HG02981 (cell line): ENCODE data around the gene GLIS1.

ENCODE experiments used
- ATAC-seq: cut with Tn5 transposase; IDR thresholded peaks from one replicate; pipeline ENCODE4 v1.9.1; 2021; ENCODE audit warnings: mild to moderate bottlenecking, moderate library complexity; ENCODE audit not compliant: unreplicated experiment

Gene GLIS1

DNA sequence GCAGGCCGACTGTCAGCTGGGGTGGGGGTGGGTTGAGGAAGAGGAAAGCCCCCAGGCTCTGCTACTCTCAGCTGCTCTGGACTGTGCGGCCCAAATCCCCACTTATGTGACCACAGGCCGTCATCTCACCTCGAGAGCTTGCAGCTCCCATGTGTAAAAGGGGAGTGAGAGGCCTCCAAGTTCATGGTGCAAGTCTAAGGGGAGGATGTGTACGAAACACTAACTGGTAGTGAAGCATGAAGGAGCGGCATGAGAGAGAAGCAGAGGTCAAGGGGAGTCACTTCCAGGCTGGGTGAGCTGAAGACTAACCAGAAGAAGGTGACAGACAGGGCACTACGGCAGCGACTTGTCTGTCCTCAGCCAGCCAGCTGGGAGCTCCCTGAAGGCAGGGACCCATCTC lies 43.8 kb downstream of the GLIS1 start:
- no peak for ATAC-seq

DNA sequence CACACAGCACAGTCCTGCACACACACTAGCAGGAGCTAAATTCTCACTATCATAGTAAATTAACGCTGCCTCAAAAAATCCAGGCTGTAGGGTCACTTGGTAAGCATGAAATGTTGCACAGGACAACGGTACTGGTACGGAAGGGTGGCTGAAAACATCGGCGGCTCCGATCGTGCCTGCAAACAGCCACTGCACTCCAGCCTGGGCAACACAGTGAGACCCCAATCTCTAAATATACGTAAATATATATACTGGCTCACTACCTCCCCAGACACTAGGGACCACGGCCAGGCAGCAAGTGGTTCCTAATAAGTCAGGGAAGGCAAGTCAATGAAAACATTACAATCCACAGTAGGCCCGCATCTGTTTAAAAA lies 44.3 kb downstream of the GLIS1 start:
- no peak for ATAC-seq

- no peak for ATAC-seq
Measured at GRCh38 chr1:53693773-53694717, 44.9 kb downstream of the GLIS1 start.

GRCh38 chr1:53693339-53693738 lies 45.6 kb downstream of the GLIS1 start:
- ATAC-seq: no peak

DNA sequence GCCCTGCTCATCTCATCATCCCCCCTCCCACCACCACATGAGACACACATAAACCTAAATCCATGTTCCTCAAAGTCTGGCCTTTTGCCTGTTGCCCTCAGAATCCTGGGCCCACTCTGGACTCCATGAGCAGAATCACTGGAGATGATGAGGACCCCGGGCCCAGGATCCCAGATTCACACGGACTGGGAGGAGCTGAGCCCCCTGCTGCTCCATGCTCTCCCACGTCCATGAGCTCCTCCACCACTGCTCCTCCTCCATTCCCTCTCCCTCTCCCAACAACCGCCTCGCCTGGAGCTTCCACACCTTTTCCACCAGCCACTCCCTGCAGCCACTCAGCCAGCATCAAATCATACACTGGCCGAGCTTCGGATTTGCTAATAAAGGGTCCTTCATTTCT lies 47.6 kb downstream of the GLIS1 start:
- ATAC-seq: no peak

GRCh38 chr1:53690411-53690810 lies 48.6 kb downstream of the GLIS1 start:
- no peak for ATAC-seq

- ATAC-seq: no peak
Measured at GRCh38 chr1:53689736-53690326, 49.1 kb downstream of the GLIS1 start.

- ATAC-seq: no peak
Measured at GRCh38 chr1:53689223-53689622, 49.7 kb downstream of the GLIS1 start.

GRCh38 chr1:53688381-53689102 lies 50.4 kb downstream of the GLIS1 start:
- no peak for ATAC-seq

- ATAC-seq: no peak
Measured at GRCh38 chr1:53687901-53688300, 51.1 kb downstream of the GLIS1 start.

DNA sequence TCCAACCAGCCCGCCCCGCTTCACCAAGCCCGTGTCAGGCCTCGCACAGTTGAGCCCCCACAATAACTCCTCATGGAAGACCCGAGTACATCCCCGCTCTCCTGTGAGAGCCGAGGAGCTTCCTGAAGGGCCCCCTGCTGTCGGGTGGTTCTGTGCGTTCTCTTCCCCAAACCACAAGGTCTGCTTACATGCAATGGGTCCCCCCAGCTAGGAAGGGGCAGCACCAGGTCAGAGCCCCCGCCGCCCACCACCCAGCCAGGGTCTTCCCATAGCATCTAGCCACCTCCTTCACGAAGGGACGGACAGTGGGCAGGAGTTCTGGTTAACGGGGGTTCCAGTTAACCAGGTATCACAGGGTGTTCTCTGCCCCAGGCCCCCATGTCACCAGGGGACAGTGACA lies 51.5 kb downstream of the GLIS1 start:
- no peak for ATAC-seq

- ATAC-seq: no peak
Measured at GRCh38 chr1:53686965-53687267, 52.0 kb downstream of the GLIS1 start.

DNA sequence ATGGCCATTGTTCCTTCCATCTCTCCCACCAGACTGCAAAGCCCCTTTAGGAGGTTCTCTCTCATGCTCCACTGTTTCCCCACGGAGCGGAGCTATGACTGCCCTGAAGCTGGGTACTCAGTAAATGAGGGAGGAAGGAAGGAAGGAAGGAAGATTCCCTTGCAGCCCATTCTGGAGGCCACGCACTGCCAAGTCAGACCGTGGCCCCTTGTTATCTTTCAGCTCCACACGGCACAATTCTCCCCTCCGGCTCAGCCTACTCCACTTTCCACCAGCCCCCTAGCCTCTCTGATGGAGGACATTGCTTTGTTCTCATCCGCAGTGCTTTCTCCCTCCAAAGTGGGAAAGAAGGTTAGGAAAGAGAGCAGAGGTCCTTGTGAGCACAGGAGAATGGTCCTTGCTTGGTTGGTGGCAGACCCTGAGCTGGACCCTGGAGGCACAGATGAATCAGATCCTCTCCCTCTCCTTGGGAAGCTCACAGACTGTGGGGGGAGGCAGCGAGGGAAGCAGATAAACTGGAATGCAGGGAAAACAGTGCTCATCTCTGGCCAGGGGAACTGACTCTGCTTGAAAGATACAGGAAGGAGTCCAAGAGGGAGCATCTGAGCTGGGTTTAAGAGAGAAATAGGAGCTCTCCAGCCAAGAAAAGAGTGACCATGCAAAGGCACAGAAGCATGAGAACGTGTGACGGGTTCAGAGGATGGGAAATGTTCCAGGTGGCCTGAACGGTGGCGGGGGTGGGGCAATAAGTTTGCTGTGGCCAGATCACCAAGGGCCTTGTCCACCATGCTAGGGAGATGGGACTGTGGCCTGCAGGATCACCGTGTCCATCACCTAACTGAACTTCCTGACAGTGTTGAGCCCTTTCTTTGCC lies 52.6 kb downstream of the GLIS1 start:
- no peak for ATAC-seq

GRCh38 chr1:53685272-53686051 lies 53.5 kb downstream of the GLIS1 start:
- ATAC-seq: no peak

GRCh38 chr1:53684741-53685140 lies 54.2 kb downstream of the GLIS1 start:
- ATAC-seq: no peak

DNA sequence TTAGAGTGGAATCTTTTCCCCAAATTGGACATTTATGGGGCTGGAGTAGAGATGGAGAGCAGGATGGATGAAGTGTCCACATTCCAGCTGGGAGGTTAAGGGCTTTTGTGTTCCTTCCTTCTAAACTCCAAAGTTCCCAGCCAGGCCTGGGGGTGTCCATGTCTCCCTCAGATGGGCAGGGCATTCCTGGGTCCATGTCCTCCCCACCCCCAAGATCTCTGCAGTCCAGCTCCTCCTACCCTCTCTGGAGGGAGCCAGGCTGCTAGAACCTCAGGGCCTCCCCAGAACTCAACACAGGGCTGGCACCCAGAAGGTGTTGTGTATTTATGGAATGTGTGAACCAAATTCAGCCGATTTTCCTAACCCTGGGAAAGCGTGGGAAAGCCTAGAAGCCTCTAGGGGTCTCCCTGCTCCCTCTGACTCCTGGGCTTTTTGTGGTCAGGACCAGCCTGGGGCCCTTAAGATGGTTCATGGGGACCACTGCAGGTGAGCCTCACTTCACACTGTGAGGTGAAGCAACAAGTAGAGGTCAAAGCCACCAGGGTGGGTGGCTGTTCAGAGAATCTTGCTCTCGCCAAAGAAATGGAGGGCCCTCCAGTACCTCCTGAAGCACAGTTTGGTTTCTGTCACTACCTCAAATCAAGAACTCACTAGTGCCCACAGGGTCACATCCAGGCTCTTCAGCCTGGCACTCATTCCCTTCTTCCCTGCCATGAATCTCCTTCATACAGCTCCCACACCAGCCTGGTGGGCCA lies 54.8 kb downstream of the GLIS1 start:
- no peak for ATAC-seq

GRCh38 chr1:53682881-53683280 lies 56.1 kb downstream of the GLIS1 start:
- ATAC-seq: no peak

GRCh38 chr1:53681977-53682685 lies 56.8 kb downstream of the GLIS1 start:
- no peak for ATAC-seq
